H1 (cell line): ENCODE measurements around the gene SLC25A21. TPM values are rescaled to one million over a fixed set of nuclear protein-coding genes. Genes with fewer than 3 reads are reported as not detected.

Source experiments
- CTCF ChIA-PET: fragments of 300-600 bp; sonication (Branson Sonifier 250); formaldehyde crosslinking; loops from one replicate; lab custom pipeline; 2021; ENCODE audit not compliant: partially characterized antibody; lab: Charles Lee
- POLR2A ChIA-PET: fragments of 300-600 bp; sonication (Branson Sonifier 250); formaldehyde crosslinking; loops from one replicate; lab custom pipeline; 2021; ENCODE audit warnings: inconsistent platforms; ENCODE audit not compliant: partially characterized antibody; lab: Charles Lee
- DNase-seq, 2 experiments: peaks; one replicate each; pipeline versions ENCODE4 v3.0.0 to v3.0.0-alpha.2; 2010 to 2022; ENCODE audit warnings: low spot score in 2 of 2, low read depth in 1 of 2, mixed read lengths in 1 of 2
- FAIRE-seq: peaks from 2 replicates; lab custom pipeline; 2011; peaks lifted over from hg19 to GRCh38; lab: Jason Lieb, UNC
- H2AFZ ChIP-seq: 2 replicates; pipeline ENCODE4 v1.8.1; 2012; ENCODE audit warnings: low read length, inconsistent platforms
- H2AK5ac ChIP-seq: 2 replicates; pipeline ENCODE4 v1.6.1; 2013; ENCODE audit warnings: low read depth, low read length
- H2BK120ac ChIP-seq: replicated peaks from 2 replicates; pipeline ENCODE3; 2013; ENCODE audit warnings: low read depth, low read length, inconsistent platforms
- H2BK12ac ChIP-seq: 2 replicates; pipeline ENCODE4 v1.6.1; 2013; ENCODE audit warnings: low read depth, low read length
- H2BK15ac ChIP-seq: 2 replicates; pipeline ENCODE4 v1.6.1; 2013; ENCODE audit warnings: low read length
- H2BK20ac ChIP-seq: 2 replicates; pipeline ENCODE4 v1.6.1; 2013; ENCODE audit warnings: low read length
- H2BK5ac ChIP-seq: 2 replicates; pipeline ENCODE4 v1.6.1; 2013; ENCODE audit warnings: low read depth, low read length
- H3K14ac ChIP-seq: 2 replicates; pipeline ENCODE4 v1.6.1; 2013; ENCODE audit warnings: inconsistent platforms; ENCODE audit not compliant: insufficient read length
- H3K18ac ChIP-seq: 2 replicates; pipeline ENCODE4 v1.6.1; 2013; ENCODE audit warnings: low read length; ENCODE audit errors: extremely low read depth
- H3K23ac ChIP-seq: 2 replicates; pipeline ENCODE4 v1.6.1; 2013; ENCODE audit warnings: inconsistent platforms; ENCODE audit not compliant: insufficient read length
- H3K23me2 ChIP-seq: 2 replicates; pipeline ENCODE4 v1.6.1; 2013; ENCODE audit warnings: low read depth, low read length
- H3K27ac ChIP-seq: 2 replicates; pipeline ENCODE4 v1.6.1; 2011; ENCODE audit warnings: low read depth, low read length, inconsistent platforms
- H3K27me3 ChIP-seq, 4 experiments: replicated peaks in 1 of 4; 1 replicate in 1 of 4; 2 replicates in 3 of 4; pipeline versions ENCODE4 v1.6.1 to v1.8.1; 2011 to 2013; ENCODE audit warnings: low read length in 3 of 4, mild to moderate bottlenecking in 3 of 4, inconsistent platforms in 2 of 4, mixed read lengths in 2 of 4, moderate library complexity in 1 of 4; ENCODE audit not compliant: control insufficient read depth in 3 of 4, insufficient read depth in 3 of 4; ENCODE audit errors: extremely low read depth in 1 of 4
- H3K36me3 ChIP-seq, 4 experiments: 2 replicates each; pipeline versions ENCODE4 v1.6.1 to v1.8.1; 2011 to 2013; ENCODE audit warnings: mild to moderate bottlenecking in 4 of 4, low read length in 3 of 4, moderate library complexity in 2 of 4, control low read depth in 1 of 4, inconsistent platforms in 1 of 4; ENCODE audit not compliant: insufficient read depth in 4 of 4, control insufficient read depth in 2 of 4
- H3K4ac ChIP-seq: replicated peaks from 2 replicates; pipeline ENCODE3; 2013; ENCODE audit warnings: low read length, low read depth, mixed read lengths, inconsistent platforms; ENCODE audit not compliant: insufficient read length
- H3K4me1 ChIP-seq, 4 experiments: replicated peaks in 1 of 4; 1 replicate in 1 of 4; 2 replicates in 3 of 4; pipeline versions ENCODE4 v1.6.1 to v1.8.1; 2011 to 2013; ENCODE audit warnings: low read length in 3 of 4, inconsistent platforms in 2 of 4, mixed read lengths in 1 of 4; ENCODE audit not compliant: insufficient read depth in 4 of 4, control insufficient read depth in 3 of 4
- H3K4me2 ChIP-seq, 2 experiments: 2 replicates each; pipeline versions ENCODE4 v1.6.1 to v1.8.1; 2011 to 2013; ENCODE audit warnings: low read depth in 2 of 2, low read length in 2 of 2, control low read depth in 1 of 2, inconsistent platforms in 1 of 2, mild to moderate bottlenecking in 1 of 2; ENCODE audit not compliant: insufficient read depth in 1 of 2
- H3K4me3 ChIP-seq, 4 experiments: fragments of 200-600, 300-600 bp in 1 of 4; sonication (generic), shearing (Covaris generic), sonication (Bioruptor Twin) in 1 of 4; 2 replicates each; pipeline versions ENCODE4 v1.5.1 to v1.8.1; 2011 to 2016; ENCODE audit warnings: low read length in 4 of 4, low read depth in 3 of 4, control low read depth in 2 of 4, inconsistent platforms in 2 of 4, mild to moderate bottlenecking in 2 of 4, mixed read lengths in 1 of 4, moderate library complexity in 1 of 4; ENCODE audit not compliant: insufficient read depth in 2 of 4; ENCODE audit errors: extremely low read depth in 1 of 4
- H3K56ac ChIP-seq: replicated peaks from 2 replicates; pipeline ENCODE3; 2013; ENCODE audit warnings: low read depth, mild to moderate bottlenecking, mixed read lengths, low read length, inconsistent platforms; ENCODE audit not compliant: insufficient read length
- H3K79me1 ChIP-seq: 2 replicates; pipeline ENCODE4 v1.6.1; 2013; ENCODE audit warnings: low read depth, low read length, control low read depth
- H3K79me2 ChIP-seq, 2 experiments: 2 replicates each; pipeline versions ENCODE4 v1.6.1 to v1.8.1; 2012 to 2013; ENCODE audit warnings: low read length in 2 of 2, mild to moderate bottlenecking in 2 of 2, inconsistent platforms in 1 of 2; ENCODE audit not compliant: insufficient read depth in 2 of 2, control insufficient read depth in 1 of 2
- H3K9ac ChIP-seq, 4 experiments: replicated peaks in 1 of 4; 1 replicate in 1 of 4; 2 replicates in 3 of 4; pipeline versions ENCODE4 v1.6.1 to v1.8.1; 2011 to 2013; ENCODE audit warnings: low read depth in 3 of 4, low read length in 3 of 4, control low read depth in 2 of 4, mild to moderate bottlenecking in 2 of 4, moderate library complexity in 2 of 4, inconsistent platforms in 1 of 4; ENCODE audit errors: extremely low read depth in 1 of 4
- H3K9me3 ChIP-seq, 2 experiments: 2 replicates each; pipeline versions ENCODE4 v1.6.1 to v1.8.1; 2012 to 2013; ENCODE audit warnings: mild to moderate bottlenecking in 2 of 2, moderate library complexity in 2 of 2, control low read depth in 1 of 2, inconsistent platforms in 1 of 2, low read depth in 1 of 2, low read length in 1 of 2, mixed read lengths in 1 of 2; ENCODE audit not compliant: insufficient read depth in 2 of 2
- H4K20me1 ChIP-seq, 2 experiments: replicated peaks in 1 of 2; 2 replicates each; pipeline versions ENCODE3 to v1.8.1; 2011 to 2013; ENCODE audit warnings: inconsistent platforms in 2 of 2, low read length in 2 of 2, mild to moderate bottlenecking in 1 of 2; ENCODE audit not compliant: insufficient read depth in 2 of 2, control insufficient read depth in 1 of 2
- H4K5ac ChIP-seq: 2 replicates; pipeline ENCODE4 v1.6.1; 2013; ENCODE audit warnings: low read length, low read depth, mixed read lengths, inconsistent platforms; ENCODE audit not compliant: insufficient read length
- H4K8ac ChIP-seq: 2 replicates; pipeline ENCODE4 v1.8.0; 2013; ENCODE audit warnings: mild to moderate bottlenecking, moderate library complexity, low read length, inconsistent platforms; ENCODE audit not compliant: insufficient read depth; ENCODE audit errors: extremely low read depth
- H4K91ac ChIP-seq: replicated peaks from 2 replicates; pipeline ENCODE3; 2013; ENCODE audit warnings: low read length, mixed read lengths, inconsistent platforms; ENCODE audit not compliant: insufficient read length
- ASH2L ChIP-seq: fragments of 200-600, 300-600 bp; sonication (generic); IDR thresholded peaks from one replicate; pipeline ENCODE4 v1.7.1; 2017; ENCODE audit warnings: low read length
- BCL11A ChIP-seq, 2 experiments: IDR thresholded peaks; one replicate each; pipeline ENCODE4 v1.6.1; 2011; ENCODE audit warnings: low read depth in 2 of 2, low read length in 2 of 2, mild to moderate bottlenecking in 2 of 2
- EGR1 ChIP-seq: IDR thresholded peaks from 2 replicates; pipeline ENCODE4 v1.6.1; 2011; ENCODE audit warnings: low read depth, low read length, borderline replicate concordance
- EZH2 ChIP-seq: fragments of 200-600 bp; sonication (generic); IDR thresholded peaks from 2 replicates; pipeline ENCODE4 v1.7.1; 2012; ENCODE audit warnings: low read depth, mild to moderate bottlenecking, moderate library complexity, low read length, inconsistent platforms; ENCODE audit not compliant: severe bottlenecking
- GABPA ChIP-seq: IDR thresholded peaks from 2 replicates; pipeline ENCODE4 v1.6.1; 2011; ENCODE audit warnings: mild to moderate bottlenecking, low read length, moderate library complexity, borderline replicate concordance; ENCODE audit not compliant: insufficient read depth
- GTF2F1 ChIP-seq: IDR thresholded peaks from 2 replicates; pipeline ENCODE4 v1.6.1; 2012; ENCODE audit warnings: low read depth, low read length, improper control_type of control experiment, borderline replicate concordance
- HDAC2 ChIP-seq, 2 experiments: fragments of 300-600 bp in 1 of 2; sonication (generic) in 1 of 2; IDR thresholded peaks; 2 replicates each; pipeline ENCODE4 v1.6.1; 2011 to 2012; ENCODE audit warnings: low read depth in 2 of 2, low read length in 2 of 2, mild to moderate bottlenecking in 2 of 2, moderate library complexity in 2 of 2, borderline replicate concordance in 1 of 2, inconsistent platforms in 1 of 2
- POLR2AphosphoS5 ChIP-seq: IDR thresholded peaks from 2 replicates; pipeline ENCODE4 v1.6.1; 2011; ENCODE audit warnings: low read depth, low read length
- RNF2 ChIP-seq: fragments of 200-900, 300-1000 bp; sonication (generic); IDR thresholded peaks from 2 replicates; pipeline ENCODE4 v1.7.1; 2016; ENCODE audit warnings: borderline replicate concordance, low read depth, mild to moderate bottlenecking, antibody characterized with exemption, low read length; ENCODE audit not compliant: poor library complexity, severe bottlenecking; ENCODE audit errors: missing control alignments
- TEAD4 ChIP-seq: IDR thresholded peaks from 2 replicates; pipeline ENCODE4 v1.6.1; 2012; ENCODE audit warnings: low read depth, low read length, inconsistent platforms, mixed read lengths
- WGBS, 2 experiments: shearing (Covaris generic) in 1 of 2; methylation state at CpG; one replicate each; pipeline versions ENCODE4 v1.1.6 to v1.1.7; 2013 to 2015; ENCODE audit warnings: low lambda C conversion rate in 2 of 2, mixed read lengths in 2 of 2, inconsistent platforms in 1 of 2, low coverage in 1 of 2, missing lambda C conversion rate in 1 of 2; ENCODE audit not compliant: insufficient replicate concordance in 2 of 2, insufficient coverage in 1 of 2, insufficient read length in 1 of 2; ENCODE audit errors: extremely low coverage in 1 of 2, missing lambda C conversion rate in 1 of 2; 5-methylcytosine and 5-hydroxymethylcytosine counted together
- polyA plus RNA-seq, 7 experiments: library from polyadenylated mRNA; depleted of rRNA in 3 of 7; stranded (reverse) in 5 of 7; unstranded in 2 of 7; fragments of >200 nt in 5 of 7; fragments of 200-250 nt in 2 of 7; gene quantifications; 1 replicate in 5 of 7; 2 replicates in 1 of 7; 4 replicates in 1 of 7; pipeline versions ENCODE4 v1.2.1 to v1.2.3, GENCODE V29; 2011 to 2013; ENCODE audit warnings: missing spikeins in 2 of 7, mixed read lengths in 2 of 7
- total RNA-seq: library from RNA; stranded (reverse); fragmentation: NEBNext Ultra II Directional; extraction: Animal tissue kit (Norgen Biotek cat#: 25700); gene quantifications from 2 replicates; pipeline ENCODE4 v1.2.1, GENCODE V29; 2021
- TF ChIP-seq, protein P1 (sequence below): IDR thresholded peaks from 2 replicates; pipeline ENCODE4 v1.6.1; 2011; ENCODE audit warnings: low read length, improper control_type of control experiment
- TF ChIP-seq, protein P2 (sequence below): IDR thresholded peaks from 2 replicates; pipeline ENCODE4 v1.6.1; 2012; ENCODE audit warnings: inconsistent platforms

Gene SLC25A21
- total and polyA plus RNA-seq, 2 of the 8 experiments (the other 6 are each of a cell fraction or from before 2014, with no cell fraction given), result 6.9 to 15.7 TPM

DNA sequence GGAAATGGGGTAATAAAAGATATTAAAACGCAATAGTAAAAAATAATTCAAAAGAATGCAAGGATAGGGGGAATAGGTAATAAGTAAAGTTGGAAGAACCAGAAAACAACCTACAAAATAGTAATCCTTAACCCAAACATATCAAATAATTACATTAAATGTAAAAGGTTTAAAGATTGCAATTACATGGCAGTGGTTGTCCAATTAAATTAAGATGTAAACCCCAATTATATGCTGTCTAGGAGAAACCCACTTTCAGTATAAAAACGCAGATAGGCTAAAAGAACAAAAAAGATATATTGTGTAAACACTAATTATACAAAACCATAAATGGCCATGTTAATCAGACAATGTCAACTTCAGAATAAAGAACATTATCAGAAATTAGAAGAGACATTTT lies 247.3 kb downstream of the SLC25A21 start:
- FAIRE-seq (no peak), DNase-seq (no peak)
- Histone ChIP-seq H3K4me1 (no peaks in the 10 kb centered on the region), H3K79me1 (no peaks in the 10 kb centered on the region), H2AFZ (no peak overlapping the region), H3K27me3 (no peaks in the 10 kb centered on the region), H4K91ac (no peak overlapping the region), H3K9me3 (no peaks in the 10 kb centered on the region), H3K18ac (no peak overlapping the region), H2BK15ac (no peak overlapping the region), H4K8ac (no peak overlapping the region), H3K9ac (no peak overlapping the region), H3K14ac (no peak overlapping the region), H2BK20ac (no peak overlapping the region), H3K4ac (no peak overlapping the region), H2BK5ac (no peak overlapping the region), H3K4me3 (no peak overlapping the region), H3K4me2 (no peak overlapping the region), H3K36me3 (no peaks in the 10 kb centered on the region), H2BK120ac (no peak overlapping the region), H3K79me2 (no peaks in the 10 kb centered on the region), H3K23ac (no peak overlapping the region), H3K56ac (no peak overlapping the region), H2BK12ac (no peak overlapping the region), H4K20me1 (no peaks in the 10 kb centered on the region), H2AK5ac (no peak overlapping the region), H3K23me2 (no peaks in the 10 kb centered on the region), H3K27ac (no peak overlapping the region), H4K5ac (no peak overlapping the region)
- 88 to 100% methylated on average over 1 to 2 of the region's 2 CpGs for WGBS, 2 experiments
- POLR2A ChIA-PET, result no interaction called here
- CTCF ChIA-PET, result no interaction called here
- TF ChIP-seq ASH2L (no peak), HDAC2 (IDR thresholded peaks at IDR 0.05; ENCODE audit: borderline replicate concordance in 1 of 2, low read depth in 2 of 2, low read length in 2 of 2) (no peak), BCL11A (IDR thresholded peaks at IDR 0.05; ENCODE audit: low read depth in 2 of 2, low read length in 2 of 2) (no peak), RNF2 (no peak), GABPA (no peak), GTF2F1 (no peak), TEAD4 (no peak), EZH2 (no peak), EGR1 (no peak), POLR2AphosphoS5 (no peak)
- TF ChIP-seq, protein P1, sequence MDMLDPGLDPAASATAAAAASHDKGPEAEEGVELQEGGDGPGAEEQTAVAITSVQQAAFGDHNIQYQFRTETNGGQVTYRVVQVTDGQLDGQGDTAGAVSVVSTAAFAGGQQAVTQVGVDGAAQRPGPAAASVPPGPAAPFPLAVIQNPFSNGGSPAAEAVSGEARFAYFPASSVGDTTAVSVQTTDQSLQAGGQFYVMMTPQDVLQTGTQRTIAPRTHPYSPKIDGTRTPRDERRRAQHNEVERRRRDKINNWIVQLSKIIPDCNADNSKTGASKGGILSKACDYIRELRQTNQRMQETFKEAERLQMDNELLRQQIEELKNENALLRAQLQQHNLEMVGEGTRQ, result no peak
- TF ChIP-seq, protein P2, sequence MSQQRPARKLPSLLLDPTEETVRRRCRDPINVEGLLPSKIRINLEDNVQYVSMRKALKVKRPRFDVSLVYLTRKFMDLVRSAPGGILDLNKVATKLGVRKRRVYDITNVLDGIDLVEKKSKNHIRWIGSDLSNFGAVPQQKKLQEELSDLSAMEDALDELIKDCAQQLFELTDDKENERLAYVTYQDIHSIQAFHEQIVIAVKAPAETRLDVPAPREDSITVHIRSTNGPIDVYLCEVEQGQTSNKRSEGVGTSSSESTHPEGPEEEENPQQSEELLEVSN, result no peak
